Psoas muscle (tissue), 8 donors: ENCODE results near the gene IRF9. TPM values are rescaled to one million over a fixed set of nuclear protein-coding genes. Genes with fewer than 3 reads are reported as not detected.

Experiments
- ATAC-seq, 4 donors: fragments of 200-7000 bp; cut with Tn5 transposase; one replicate each; pipeline ENCODE4 v1.9.1; 2020; ENCODE audit warnings: moderate library complexity in 3 of 4, mild to moderate bottlenecking in 2 of 4
- DNase-seq, 2 donors: peaks; one replicate each; pipeline ENCODE4 v3.0.0-alpha.2; 2020
- H3K27ac ChIP-seq: fragments of 200-600 bp; one replicate; pipeline ENCODE4 v1.8.0; 2022
- H3K27me3 ChIP-seq, 3 donors: fragments of 200-600 bp in 1 of 3; one replicate each; pipeline versions ENCODE4 v1.6.1 to v1.8.0; 2013 to 2022; ENCODE audit warnings: low read length in 2 of 3, mild to moderate bottlenecking in 2 of 3, moderate library complexity in 1 of 3; ENCODE audit not compliant: insufficient read depth in 3 of 3
- H3K36me3 ChIP-seq, 2 donors: fragments of 200-600 bp in 1 of 2; one replicate each; pipeline versions ENCODE4 v1.6.1 to v1.8.0; 2013 to 2022; ENCODE audit warnings: low read depth in 1 of 2, mild to moderate bottlenecking in 1 of 2, moderate library complexity in 1 of 2; ENCODE audit not compliant: insufficient read depth in 1 of 2
- H3K4me1 ChIP-seq: fragments of 200-600 bp; one replicate; pipeline ENCODE4 v1.8.0; 2022
- H3K4me3 ChIP-seq: fragments of 200-600 bp; one replicate; pipeline ENCODE4 v1.8.0; 2022; ENCODE audit warnings: mild to moderate bottlenecking
- H3K9me3 ChIP-seq: fragments of 200-600 bp; one replicate; pipeline ENCODE4 v1.8.0; 2022
- CTCF ChIP-seq: fragments of 200-600 bp; IDR thresholded peaks from one replicate; pipeline ENCODE4 v1.8.0; 2022; ENCODE audit warnings: antibody characterized with exemption
- WGBS, 3 donors: extraction: QIAGEN DNeasy Blood & Tissue Kit; methylation state at CpG; one replicate each; pipeline versions ENCODE4 v1.1.6 to v1.1.7; 2013; 5-methylcytosine and 5-hydroxymethylcytosine counted together
- intact Hi-C, 2 donors: fragments of 100-400 bp; cut with DNase I; formaldehyde crosslinking; loops; one replicate each; pipeline versions ENCODE4 v1.11.0 to v1.14.2; 2022
- polyA plus RNA-seq, 3 donors: library from polyadenylated mRNA; stranded (reverse); fragments of 200-250 nt; gene quantifications; one replicate each; pipeline ENCODE4 v1.2.3, GENCODE V29; 2013
- total RNA-seq, 4 donors: library from RNA; stranded (reverse); fragmentation: NEBNext Ultra II Directional in 2 of 4; extraction: Animal tissue kit (Norgen Biotek cat#: 25700) in 2 of 4; gene quantifications; one replicate each; pipeline versions ENCODE4 v1.2.1 to v1.2.4, GENCODE V29; 2021 to 2023
- donor health status: healthy with polysubstance abuse.
- donor health status: DM: no; HTN: no; CAD: no; lungs with moderate emphysema.
- donor health status: Bipolar disorder and iron deficiency.
- donor health status: healthy.
- donor health status: DM: yes; HTN: yes; CAD: no.
- donor health status: DM: no; HTN: no; CAD: no.
- donor health status: DM: no; HTN: no; CAD: no.
- donor health status: DM: yes; HTN: yes; CAD: no.

The IRF9 gene
- total and polyA plus RNA-seq, 7 donors: 7.9 to 21.6 (median 14.2) TPM

GRCh38 chr14:24213866-24214662 lies 53.0 kb downstream of the IRF9 start:
- Histone ChIP-seq H3K9me3 (no peaks in the 10 kb centered on the region), H3K4me1 (peaks cover 20% of the 10 kb centered on the region), H3K27ac (peak overlapping the region; percentile 93), H3K27me3 (no peaks in the 10 kb centered on the region), H3K4me3 (peak overlapping the region; percentile 80), H3K36me3 (peaks cover 8 to 46% of the 10 kb centered on the region in 2 donors)
- WGBS, 3 donors: 88 to 92% (median 91%) methylated on average over 7 of the region's 7 CpGs
- TF ChIP-seq CTCF: no peak
- intact Hi-C loops: loop anchor here in 1 of 2 donors (2.0 kb wide), 1 partner anchor 25 kb away; the partner anchor contains the start of gene IPO4
- ATAC-seq: no peak
- no peak for DNase-seq

- Histone ChIP-seq H3K36me3 (peaks cover 3 to 29% of the 10 kb centered on the region in 2 donors), H3K27me3 (no peaks in the 10 kb centered on the region), H3K4me3 (peak within 1 kb of the TSS; percentile 80), H3K4me1 (peaks cover 20% of the 10 kb centered on the region), H3K27ac (peak within 1 kb of the TSS; percentile 87), H3K9me3 (no peaks in the 10 kb centered on the region)
- TF ChIP-seq CTCF: peak; percentile 43
- intact Hi-C loops: loop anchor here in 1 of 2 donors (2.0 kb wide), 1 partner anchor 27 kb away; the partner anchor contains the start of gene IPO4
- DNase-seq (peak; percentile 85 to 91), ATAC-seq (peak; percentile 77 to 85 (median 82))
- 0 to 1% (median 1%) methylated on average over 33 to 40 of the region's 40 CpGs for WGBS, 3 donors
These were observed 54.7 kb downstream of the IRF9 start, which contains the start of gene MDP1 for GRCh38 chr14:24215495-24216344. MDP1 (minus strand) TSS chr14:24216066; CDS start chr14:24215955, 111 bp downstream.

Other genes starting within 250 kb of the IRF9 start
Only the 30 nearest of the 32 such genes appear.
- 10 to 100 TPM; 25.9 to 43.4 (median 31.9) TPM for gene DHRS4L2, start 172.3 kb upstream of the IRF9 start, total RNA-seq
- 10 to 100 TPM; 19.4 to 62.0 (median 30.8) TPM for gene DHRS4L2, start 172.3 kb upstream of the IRF9 start, polyA plus RNA-seq
- gene CARMIL3, start 109.3 kb upstream of the IRF9 start, total RNA-seq: under 1 TPM in 3 of 4 donors, not detected in 1; 0.04 to 0.10 (median 0.06) TPM
- under 1 TPM in 2 of 3 donors, not detected in 1; 0.08 to 0.19 TPM for gene CARMIL3, start 109.3 kb upstream of the IRF9 start, polyA plus RNA-seq
- not detected for gene CPNE6, start 89.7 kb upstream of the IRF9 start, total RNA-seq
- under 1 TPM in 1 of 3 donors, not detected in 2; 0.06 TPM for gene CPNE6, start 89.7 kb upstream of the IRF9 start, polyA plus RNA-seq
- gene PCK2, start 67.0 kb upstream of the IRF9 start, total RNA-seq: 1 to 10 TPM; 2.1 to 4.5 (median 2.7) TPM
- 1 to 10 TPM; 2.0 to 2.7 (median 2.0) TPM for gene PCK2, start 67.0 kb upstream of the IRF9 start, polyA plus RNA-seq
- 10 to 100 TPM; 48.8 to 73.5 (median 68.6) TPM for gene DCAF11, start 46.5 kb upstream of the IRF9 start, total RNA-seq
- gene DCAF11, start 46.5 kb upstream of the IRF9 start, polyA plus RNA-seq: 10 to 100 TPM; 34.7 to 66.4 (median 35.4) TPM
- gene NRL, start 46.3 kb upstream of the IRF9 start, total RNA-seq: 1 to 10 TPM; 1.5 to 3.6 (median 2.5) TPM
- 1 to 10 TPM; 1.2 to 5.1 (median 2.4) TPM for gene NRL, start 46.3 kb upstream of the IRF9 start, polyA plus RNA-seq
- 100 to 1,000 TPM in 3 of 4 donors, 10 to 100 TPM in 1; 72.8 to 167 (median 137) TPM for gene FITM1, start 30.6 kb upstream of the IRF9 start, total RNA-seq
- gene FITM1, start 30.6 kb upstream of the IRF9 start, polyA plus RNA-seq: 100 to 1,000 TPM; 100 to 163 (median 113) TPM
- 100 to 1,000 TPM in 1 of 4 donors, 10 to 100 TPM in 3; 49.2 to 122 (median 80.3) TPM for gene PSME1, start 25.1 kb upstream of the IRF9 start, total RNA-seq
- 100 to 1,000 TPM in 1 of 3 donors, 10 to 100 TPM in 2; 73.0 to 106 (median 92.6) TPM for gene PSME1, start 25.1 kb upstream of the IRF9 start, polyA plus RNA-seq
- 10 to 100 TPM; 18.0 to 67.5 (median 36.1) TPM for gene EMC9, start 19.7 kb upstream of the IRF9 start, total RNA-seq
- gene EMC9, start 19.7 kb upstream of the IRF9 start, polyA plus RNA-seq: 10 to 100 TPM; 17.2 to 35.5 (median 30.9) TPM
- 100 to 1,000 TPM in 1 of 4 donors, 10 to 100 TPM in 3; 30.1 to 179 (median 76.0) TPM for gene PSME2, start 14.7 kb upstream of the IRF9 start, total RNA-seq
- gene PSME2, start 14.7 kb upstream of the IRF9 start, polyA plus RNA-seq: 10 to 100 TPM; 64.7 to 80.0 (median 76.4) TPM
- gene RNF31, start 13.8 kb upstream of the IRF9 start, total RNA-seq: 10 to 100 TPM; 46.4 to 81.5 (median 64.7) TPM
- gene RNF31, start 13.8 kb upstream of the IRF9 start, polyA plus RNA-seq: 10 to 100 TPM; 43.3 to 57.3 (median 55.7) TPM
- 1 to 10 TPM; 1.0 to 1.6 (median 1.3) TPM for gene REC8, start 10.8 kb downstream of the IRF9 start, total RNA-seq
- 1 to 10 TPM in 1 of 3 donors, under 1 TPM in 2; 0.13 to 1.2 (median 0.86) TPM for gene REC8, start 10.8 kb downstream of the IRF9 start, polyA plus RNA-seq
- gene IPO4, start 27.6 kb downstream of the IRF9 start, total RNA-seq: 10 to 100 TPM; 35.7 to 75.9 (median 51.1) TPM
- gene IPO4, start 27.6 kb downstream of the IRF9 start, polyA plus RNA-seq: 10 to 100 TPM; 28.8 to 99.7 (median 62.4) TPM
- gene TM9SF1, start 34.2 kb downstream of the IRF9 start, total RNA-seq: 10 to 100 TPM; 21.0 to 22.7 (median 21.8) TPM
- gene TM9SF1, start 34.2 kb downstream of the IRF9 start, polyA plus RNA-seq: 10 to 100 TPM; 21.7 to 43.4 (median 31.7) TPM
- not detected for gene TSSK4, start 44.4 kb downstream of the IRF9 start, total RNA-seq
- under 1 TPM in 2 of 3 donors, not detected in 1; 0.05 to 0.06 TPM for gene TSSK4, start 44.4 kb downstream of the IRF9 start, polyA plus RNA-seq
- 10 to 100 TPM; 12.3 to 18.2 (median 15.7) TPM for gene CHMP4A, start 52.2 kb downstream of the IRF9 start, total RNA-seq
- 10 to 100 TPM; 29.6 to 42.1 (median 29.9) TPM for gene CHMP4A, start 52.2 kb downstream of the IRF9 start, polyA plus RNA-seq
- 10 to 100 TPM in 3 of 4 donors, 1 to 10 TPM in 1; 9.4 to 16.3 (median 12.1) TPM for gene MDP1, start 54.8 kb downstream of the IRF9 start, total RNA-seq
- 10 to 100 TPM in 2 of 3 donors, 1 to 10 TPM in 1; 6.2 to 19.7 (median 13.0) TPM for gene MDP1, start 54.8 kb downstream of the IRF9 start, polyA plus RNA-seq
- gene NEDD8, start 71.1 kb downstream of the IRF9 start, total RNA-seq: 100 to 1,000 TPM; 135 to 206 (median 159) TPM
- 100 to 1,000 TPM; 214 to 315 (median 297) TPM for gene NEDD8, start 71.1 kb downstream of the IRF9 start, polyA plus RNA-seq
- 10 to 100 TPM; 19.7 to 33.1 (median 27.9) TPM for gene GMPR2, start 71.7 kb downstream of the IRF9 start, total RNA-seq
- 10 to 100 TPM; 17.7 to 24.0 (median 21.7) TPM for gene GMPR2, start 71.7 kb downstream of the IRF9 start, polyA plus RNA-seq
- 10 to 100 TPM; 36.6 to 69.6 (median 65.2) TPM for gene TINF2, start 81.4 kb downstream of the IRF9 start, total RNA-seq
- 100 to 1,000 TPM in 1 of 3 donors, 10 to 100 TPM in 2; 37.8 to 103 (median 48.3) TPM for gene TINF2, start 81.4 kb downstream of the IRF9 start, polyA plus RNA-seq
- gene TGM1, start 101.9 kb downstream of the IRF9 start, total RNA-seq: under 1 TPM in 3 of 4 donors, not detected in 1; 0.25 to 0.50 (median 0.32) TPM
- gene TGM1, start 101.9 kb downstream of the IRF9 start, polyA plus RNA-seq: 1 to 10 TPM in 1 of 3 donors, under 1 TPM in 2; 0.17 to 1.3 (median 0.86) TPM
- 10 to 100 TPM; 16.9 to 17.8 (median 17.3) TPM for gene RABGGTA, start 110.3 kb downstream of the IRF9 start, total RNA-seq
- gene RABGGTA, start 110.3 kb downstream of the IRF9 start, polyA plus RNA-seq: 10 to 100 TPM; 15.1 to 36.2 (median 18.9) TPM
- 1 to 10 TPM; 1.9 to 3.4 (median 2.7) TPM for gene DHRS1, start 138.5 kb downstream of the IRF9 start, total RNA-seq
- gene DHRS1, start 138.5 kb downstream of the IRF9 start, polyA plus RNA-seq: 1 to 10 TPM; 1.5 to 6.4 (median 3.4) TPM
- 10 to 100 TPM; 36.7 to 38.8 (median 37.7) TPM for gene NOP9, start 138.6 kb downstream of the IRF9 start, total RNA-seq
- gene NOP9, start 138.6 kb downstream of the IRF9 start, polyA plus RNA-seq: 10 to 100 TPM; 11.4 to 29.8 (median 16.1) TPM
- 1 to 10 TPM in 3 of 4 donors, under 1 TPM in 1; 0.95 to 2.5 (median 1.8) TPM for gene CIDEB, start 146.7 kb downstream of the IRF9 start, total RNA-seq
- gene CIDEB, start 146.7 kb downstream of the IRF9 start, polyA plus RNA-seq: 1 to 10 TPM; 1.2 to 2.1 (median 1.3) TPM
- gene LTB4R2, start 148.9 kb downstream of the IRF9 start, total RNA-seq: 1 to 10 TPM in 3 of 4 donors, under 1 TPM in 1; 0.96 to 2.3 (median 1.7) TPM
- under 1 TPM; 0.08 to 0.57 (median 0.32) TPM for gene LTB4R2, start 148.9 kb downstream of the IRF9 start, polyA plus RNA-seq
- gene LTB4R, start 150.2 kb downstream of the IRF9 start, total RNA-seq: 1 to 10 TPM; 1.1 to 2.1 (median 2.0) TPM
- gene LTB4R, start 150.2 kb downstream of the IRF9 start, polyA plus RNA-seq: 1 to 10 TPM in 1 of 3 donors, under 1 TPM in 2; 0.35 to 2.0 (median 0.65) TPM
- 10 to 100 TPM in 3 of 4 donors, 1 to 10 TPM in 1; 8.6 to 13.9 (median 11.2) TPM for gene ADCY4, start 173.8 kb downstream of the IRF9 start, total RNA-seq
- gene ADCY4, start 173.8 kb downstream of the IRF9 start, polyA plus RNA-seq: 10 to 100 TPM in 1 of 3 donors, 1 to 10 TPM in 2; 7.0 to 10.8 (median 7.7) TPM
- 1 to 10 TPM; 1.1 to 1.9 (median 1.4) TPM for gene RIPK3, start 178.7 kb downstream of the IRF9 start, total RNA-seq
- gene RIPK3, start 178.7 kb downstream of the IRF9 start, polyA plus RNA-seq: 1 to 10 TPM in 1 of 3 donors, under 1 TPM in 2; 0.94 to 1.7 (median 0.97) TPM
- 10 to 100 TPM in 2 of 4 donors, 1 to 10 TPM in 2; 2.7 to 12.0 (median 7.8) TPM for gene NFATC4, start 206.9 kb downstream of the IRF9 start, total RNA-seq
- gene NFATC4, start 206.9 kb downstream of the IRF9 start, polyA plus RNA-seq: 1 to 10 TPM; 5.5 to 7.9 (median 7.3) TPM